Erythroblast (primary cell): ENCODE data around the gene AXL.

Experiments
- GATA1 ChIP-seq: IDR thresholded peaks from 2 replicates; pipeline ENCODE4 v1.6.1; 2011; ENCODE audit warnings: low read depth, mild to moderate bottlenecking, control low read depth, low read length, moderate library complexity
- POLR2A ChIP-seq: IDR thresholded peaks from 2 replicates; pipeline ENCODE4 v1.6.1; 2011; ENCODE audit warnings: mild to moderate bottlenecking, low read length

GRCh38 chr19:41235480-41235879 is 16.5 kb downstream of the AXL start:
- TF ChIP-seq POLR2A (no peak), GATA1 (no peak)
